NCI-H2029 (cell line): ENCODE measurements around the gene ATP1A2.
A peak's percentile ranks its signal among the peaks of the same experiment; 100 is the strongest.

Experiments used
- DNase-seq: peaks from one replicate; lab custom pipeline; 2025; lab: John Stamatoyannopoulos, UW

The ATP1A2 gene

DNA sequence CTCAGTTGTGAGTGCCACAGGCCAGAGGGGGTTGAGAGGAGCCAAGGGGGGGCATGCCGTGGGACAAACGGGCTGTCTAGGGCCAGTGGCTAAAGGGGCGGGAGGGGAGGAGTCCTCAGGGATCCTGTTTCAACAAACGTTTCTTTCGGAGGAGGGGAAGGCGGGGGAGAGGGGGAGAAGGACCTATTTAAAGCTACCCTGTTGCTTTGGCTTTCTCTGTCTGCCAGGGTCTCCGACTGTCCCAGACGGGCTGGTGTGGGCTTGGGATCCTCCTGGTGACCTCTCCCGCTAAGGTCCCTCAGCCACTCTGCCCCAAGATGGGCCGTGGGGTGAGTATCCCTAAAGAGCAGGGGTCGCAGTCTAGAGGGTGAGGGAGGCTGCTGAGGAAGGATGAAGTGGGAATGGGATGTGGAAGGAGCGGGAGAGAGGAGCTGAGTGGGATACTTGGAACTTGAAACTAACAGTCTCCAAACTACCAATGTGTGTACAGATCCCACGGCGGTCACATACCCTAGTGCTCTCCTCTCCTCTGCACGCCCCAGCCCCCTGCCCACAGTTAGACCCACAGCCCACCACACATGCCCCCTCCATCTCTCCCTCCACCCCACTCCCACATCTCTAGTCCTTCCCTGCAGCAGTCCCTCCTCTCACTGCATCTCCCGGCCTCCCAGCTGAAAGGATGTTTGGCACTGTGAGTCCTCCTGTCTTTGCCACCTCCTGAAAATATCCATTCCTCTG, at the start of gene ATP1A2:
TSS of gene ATP1A2 (plus strand) at position 215 of the 738 bp plus-strand sequence. CDS start at position 318, 103 bp downstream.
- no peak for DNase-seq

DNA sequence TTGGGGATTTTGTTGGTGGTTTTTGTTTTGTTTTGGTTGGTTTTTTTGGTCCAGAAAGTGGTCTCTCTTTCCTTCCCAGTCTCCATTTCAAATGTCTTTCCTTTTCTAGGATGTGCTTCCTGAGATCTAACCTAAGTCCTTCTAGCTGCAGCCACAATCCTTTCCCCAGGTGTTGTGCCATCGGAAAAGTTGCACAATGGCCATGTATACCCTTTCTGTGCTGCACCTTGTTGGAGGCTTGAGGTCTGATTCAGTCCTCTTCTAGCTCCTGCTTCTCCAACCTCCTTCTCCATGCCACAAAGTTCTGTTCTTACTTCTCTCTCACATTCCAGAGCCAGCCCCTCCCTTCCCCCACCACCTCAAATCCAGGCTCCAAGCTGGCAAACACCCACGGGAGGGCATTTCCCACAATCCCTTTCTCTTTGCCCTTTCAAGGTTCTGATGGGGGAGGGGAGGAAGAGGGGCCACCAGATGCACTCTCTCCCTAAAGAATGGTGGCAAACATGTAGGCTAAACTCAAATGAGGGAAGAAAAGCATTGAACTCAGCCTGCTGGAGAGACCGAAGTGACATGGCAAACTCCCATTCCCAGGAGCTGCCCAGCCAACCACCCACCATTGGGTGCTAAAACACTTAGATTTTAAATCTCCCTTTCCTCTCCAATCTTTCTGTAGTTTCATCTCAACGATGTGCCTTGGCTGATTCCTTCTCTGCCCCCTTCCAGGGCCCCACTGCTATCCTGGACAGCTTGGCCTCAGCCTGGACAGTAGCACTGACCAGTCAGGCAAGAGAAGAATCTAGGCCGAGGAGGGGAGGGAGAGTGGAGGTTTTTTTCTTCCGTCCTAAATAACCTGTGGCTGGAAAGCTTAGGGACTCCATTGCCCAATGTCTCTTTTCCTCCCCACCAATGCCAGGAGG, 48.5 kb upstream of the ATP1A2 start:
- DNase-seq: no peak

- no peak for DNase-seq
Observed at GRCh38 chr1:160068225-160068624, 47.3 kb upstream of the ATP1A2 start.

DNA sequence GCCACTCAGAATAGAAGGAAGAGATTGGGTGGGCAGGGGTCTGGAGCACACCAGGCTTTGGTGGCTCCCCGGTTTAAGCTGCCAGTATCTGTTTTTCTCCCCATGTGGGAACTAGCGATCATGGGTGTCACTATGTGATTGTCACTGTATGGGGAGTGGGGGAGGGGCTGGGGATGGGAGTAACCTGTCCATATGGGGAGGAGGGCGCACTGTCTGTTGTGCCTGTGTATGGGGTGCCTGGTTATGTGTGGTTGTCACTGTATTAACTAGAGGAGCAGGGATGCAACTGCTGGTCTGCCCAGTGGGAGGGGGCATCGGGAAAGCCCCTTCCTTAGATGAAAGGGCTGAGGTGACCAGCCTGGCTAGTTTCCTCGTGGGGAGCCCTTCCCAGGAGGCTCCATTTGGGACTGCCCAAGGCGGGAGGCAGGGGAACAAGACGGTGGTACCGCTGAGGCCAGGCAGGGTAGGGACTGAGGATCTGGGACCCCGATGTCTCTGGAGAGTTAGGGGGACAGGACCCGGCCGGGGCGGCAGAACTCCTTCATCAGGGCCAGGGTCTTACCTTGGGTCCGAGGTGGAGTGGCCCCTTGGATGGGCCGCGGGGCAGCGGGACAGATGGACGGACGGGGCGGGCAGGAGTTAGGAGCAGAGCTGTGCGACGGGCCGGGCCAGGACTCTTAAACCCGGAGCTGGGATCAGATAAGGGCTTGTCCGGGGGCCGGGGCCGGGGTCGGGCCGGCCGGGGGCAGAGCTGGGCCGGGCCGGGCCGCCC, 45.9 kb upstream of the ATP1A2 start, which contains the start of gene KCNJ10:
TSS of gene KCNJ10 (minus strand) at position 701 of the 772 bp plus-strand sequence. CDS start 27,628 bp downstream, outside the sequence.
- DNase-seq: no peak

- peak; percentile 28 for DNase-seq
Observed at GRCh38 chr1:160070243-160071163, 45.1 kb upstream of the ATP1A2 start.

DNA sequence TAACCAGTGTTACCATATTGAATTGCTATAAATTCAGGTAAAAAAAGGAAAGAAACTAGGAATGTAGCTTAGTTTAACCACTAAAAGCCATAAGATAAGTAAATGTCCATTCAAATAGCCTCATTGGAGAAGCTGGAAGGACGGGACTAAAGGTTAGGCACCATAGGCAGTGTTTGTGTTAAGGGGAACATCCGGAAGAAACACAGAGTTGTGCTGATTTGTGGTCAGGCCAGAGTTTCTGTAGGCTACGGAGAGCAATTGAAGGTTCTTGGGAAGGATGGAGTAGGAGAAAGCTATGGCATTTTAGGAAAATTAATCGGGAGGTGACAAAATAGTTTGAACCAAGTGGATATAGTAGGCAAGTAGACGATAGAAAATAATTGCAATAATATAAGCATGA, 44.3 kb upstream of the ATP1A2 start:
- DNase-seq: no peak

DNA sequence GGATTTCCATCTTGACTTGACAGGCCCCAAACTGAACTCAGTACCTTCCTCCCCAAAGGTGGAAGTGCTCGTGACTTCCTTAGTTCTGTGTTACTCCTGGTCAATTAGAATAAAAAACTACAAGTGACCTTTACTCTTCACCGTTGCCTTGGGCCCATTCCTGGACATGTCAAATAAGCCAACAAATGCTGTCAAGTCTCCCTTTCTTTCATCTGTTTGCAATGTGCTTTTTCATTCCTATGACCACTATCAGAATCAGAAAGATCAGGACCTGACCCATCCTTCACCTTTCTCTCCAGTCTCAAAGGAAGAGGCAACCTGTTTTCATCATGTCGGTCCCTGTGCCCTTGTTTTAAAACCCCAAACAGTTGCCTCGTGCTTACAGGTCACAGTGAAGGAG, 40.7 kb upstream of the ATP1A2 start:
- no peak for DNase-seq

DNA sequence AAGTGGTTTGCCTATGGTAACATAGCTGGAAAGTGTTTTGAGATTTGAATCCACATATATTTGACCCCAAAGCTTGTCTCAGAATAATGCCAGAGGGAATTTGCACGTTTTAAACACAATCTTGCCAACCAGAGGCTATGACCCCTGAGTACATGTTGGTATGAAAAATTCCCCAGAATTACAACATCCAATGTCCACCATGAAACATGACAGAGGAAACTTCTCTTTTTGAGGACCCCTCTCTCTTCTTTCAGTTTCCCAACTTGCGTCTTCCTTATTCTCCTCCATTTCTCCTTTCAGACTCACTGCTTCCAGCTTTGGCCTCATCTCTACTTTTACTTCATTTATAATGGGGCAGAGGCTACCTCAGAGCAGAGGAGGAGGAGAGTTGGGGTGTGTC, 39.7 kb upstream of the ATP1A2 start:
- DNase-seq: no peak

DNA sequence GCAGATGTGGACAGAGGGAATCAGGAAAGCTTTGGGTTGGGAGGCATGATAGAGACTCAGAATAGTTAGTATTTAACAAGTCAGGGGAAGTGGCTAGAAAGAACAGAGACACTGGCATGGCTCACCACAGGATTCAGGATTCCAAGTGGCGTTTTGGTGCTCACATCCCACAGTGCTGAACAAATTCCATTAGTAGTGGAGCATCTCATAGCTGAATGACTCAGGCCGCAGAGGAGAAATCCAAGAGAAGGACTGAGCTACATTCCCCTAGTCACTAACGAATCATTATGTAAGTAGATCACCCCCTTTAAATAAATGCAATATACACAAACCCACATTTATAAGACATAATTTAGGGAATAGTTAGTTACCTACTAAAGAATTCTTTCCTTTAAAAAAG, 39.3 kb upstream of the ATP1A2 start:
- no peak for DNase-seq

DNA sequence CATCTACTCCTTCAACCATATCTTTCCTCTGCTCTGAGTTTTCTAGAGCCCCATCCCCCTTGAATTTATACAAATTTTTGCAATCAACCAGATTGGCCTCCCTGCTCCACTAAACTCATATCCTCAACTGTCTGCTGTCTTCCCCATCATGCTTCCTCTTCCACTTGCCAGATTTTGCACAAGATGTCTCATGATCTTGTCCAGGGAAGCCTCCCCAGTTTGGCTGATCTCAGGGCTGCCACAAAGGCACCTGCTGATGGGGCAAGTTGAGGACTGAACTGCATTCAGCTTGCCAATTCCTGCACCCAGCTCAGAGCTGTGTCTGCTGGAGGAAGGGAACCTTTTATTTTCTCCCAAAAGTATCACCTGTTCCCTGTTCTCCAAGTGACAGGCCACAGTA, 38.1 kb upstream of the ATP1A2 start:
- no peak for DNase-seq

- DNase-seq: no peak
Observed at GRCh38 chr1:160078512-160079195, 36.9 kb upstream of the ATP1A2 start.

DNA sequence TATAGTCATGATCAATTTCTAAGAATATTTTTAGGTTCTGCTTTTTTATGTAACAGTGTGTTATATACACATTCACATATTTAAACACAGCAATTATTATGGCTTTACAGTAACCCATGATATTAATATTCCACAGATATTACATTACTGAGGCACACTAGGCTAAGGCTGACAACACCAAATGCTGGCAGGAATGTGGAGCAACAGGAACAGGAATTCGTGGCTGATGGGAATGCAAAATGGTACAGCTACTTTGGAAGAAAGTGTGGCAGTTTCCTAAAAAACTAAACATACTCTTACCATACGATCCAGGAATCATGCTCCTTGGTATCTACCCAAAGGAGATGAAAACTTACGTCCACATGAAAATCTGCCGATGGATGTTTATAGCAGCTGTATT, 36.1 kb upstream of the ATP1A2 start:
- DNase-seq: no peak

DNA sequence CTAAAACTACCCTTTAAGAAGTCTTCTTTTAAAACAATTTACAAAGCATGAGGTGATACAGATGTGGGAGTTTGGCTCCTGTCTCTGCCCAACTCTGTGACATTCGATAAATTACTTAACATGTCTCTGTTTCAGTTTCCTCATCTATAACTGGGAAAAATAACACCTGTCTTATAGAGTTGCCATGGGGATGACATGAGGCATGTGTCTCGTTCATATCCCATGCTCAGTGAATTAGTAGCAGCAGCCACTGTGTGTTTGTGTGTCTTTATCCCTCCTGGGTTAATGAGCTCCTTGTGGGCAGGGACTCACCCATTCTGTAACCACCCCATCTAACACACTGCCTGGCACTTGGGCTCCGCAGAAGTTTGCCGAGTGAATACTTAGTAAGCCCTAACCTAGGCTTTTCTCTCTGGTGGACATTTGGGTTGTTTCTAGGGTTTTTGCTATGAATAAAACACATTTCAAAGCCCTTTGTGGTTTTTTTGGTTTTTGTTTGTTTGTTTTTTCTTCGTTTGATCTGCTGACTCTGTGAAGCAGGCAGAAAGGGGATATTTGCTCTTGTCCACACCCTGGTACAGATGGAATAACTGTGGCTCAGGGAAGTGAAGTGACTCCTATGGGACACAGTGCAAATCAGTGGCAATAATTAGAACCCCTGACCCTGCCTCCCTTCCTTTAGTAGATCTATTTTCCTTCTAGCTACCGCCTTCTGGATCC, 35.0 kb upstream of the ATP1A2 start:
- no peak for DNase-seq

GRCh38 chr1:160081261-160081936, 34.2 kb upstream of the ATP1A2 start, which contains the start of gene KCNJ9:
Gene KCNJ9 (plus strand): TSS chr1:160081538. CDS start chr1:160084031, 2,493 bp downstream.
- no peak for DNase-seq

GRCh38 chr1:160082487-160082886, 33.1 kb upstream of the ATP1A2 start:
- no peak for DNase-seq

- DNase-seq: no peak
Observed at GRCh38 chr1:160082926-160083325, 32.6 kb upstream of the ATP1A2 start.

DNA sequence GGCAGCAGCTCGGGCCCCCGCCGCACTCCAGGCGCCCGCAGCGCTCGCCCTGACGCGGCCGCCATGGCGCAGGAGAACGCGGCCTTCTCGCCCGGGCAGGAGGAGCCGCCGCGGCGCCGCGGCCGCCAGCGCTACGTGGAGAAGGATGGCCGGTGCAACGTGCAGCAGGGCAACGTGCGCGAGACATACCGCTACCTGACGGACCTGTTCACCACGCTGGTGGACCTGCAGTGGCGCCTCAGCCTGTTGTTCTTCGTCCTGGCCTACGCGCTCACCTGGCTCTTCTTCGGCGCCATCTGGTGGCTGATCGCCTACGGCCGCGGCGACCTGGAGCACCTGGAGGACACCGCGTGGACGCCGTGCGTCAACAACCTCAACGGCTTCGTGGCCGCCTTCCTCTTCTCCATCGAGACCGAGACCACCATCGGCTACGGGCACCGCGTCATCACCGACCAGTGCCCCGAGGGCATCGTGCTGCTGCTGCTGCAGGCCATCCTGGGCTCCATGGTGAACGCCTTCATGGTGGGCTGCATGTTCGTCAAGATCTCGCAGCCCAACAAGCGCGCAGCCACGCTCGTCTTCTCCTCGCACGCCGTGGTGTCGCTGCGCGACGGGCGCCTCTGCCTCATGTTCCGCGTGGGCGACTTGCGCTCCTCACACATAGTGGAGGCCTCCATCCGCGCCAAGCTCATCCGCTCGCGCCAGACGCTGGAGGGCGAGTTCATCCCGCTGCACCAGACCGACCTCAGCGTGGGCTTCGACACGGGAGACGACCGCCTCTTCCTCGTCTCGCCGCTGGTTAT, 31.4 kb upstream of the ATP1A2 start:
- DNase-seq: peak; percentile 76

- no peak for DNase-seq
Observed at GRCh38 chr1:160084771-160085321, 30.7 kb upstream of the ATP1A2 start.
